PC-9 (cell line): Measurements from ENCODE around the gene LRRC2. TPM values are rescaled to one million over a fixed set of nuclear protein-coding genes. Genes with fewer than 3 reads are reported as not detected.

Experiments used
- BruUV-seq: library from RNA; stranded (reverse); fragments of 400-500 nt; replicated peaks from 2 replicates; lab custom pipeline; 2021; lab: Mats Ljungman, UMichigan
- CTCF ChIA-PET: fragments of 300-600 bp; sonication (Branson Sonifier 250); formaldehyde crosslinking; loops from one replicate; lab custom pipeline; 2022; ENCODE audit warnings: antibody characterized with exemption; lab: Charles Lee
- POLR2A ChIA-PET: fragments of 300-600 bp; sonication (Branson Sonifier 250); formaldehyde crosslinking; loops from one replicate; lab custom pipeline; 2022; ENCODE audit warnings: antibody characterized with exemption; ENCODE audit not compliant: unreplicated experiment; lab: Charles Lee
- DNase-seq, 2 experiments: peaks; one replicate each; pipeline versions ENCODE4 v3.0.0 to v3.0.0-alpha.2; 2015 to 2022; ENCODE audit warnings: mixed read lengths in 1 of 2
- H2AFZ ChIP-seq: fragments of 200-600 bp; sonication (generic); 2 replicates; pipeline ENCODE4 v1.8.1; 2017; ENCODE audit warnings: antibody characterized with exemption
- H3F3A ChIP-seq: fragments of 200-600 bp; sonication (generic); 2 replicates; pipeline ENCODE4 v1.8.1; 2017; ENCODE audit warnings: antibody characterized with exemption, mild to moderate bottlenecking, low read depth; ENCODE audit not compliant: insufficient read depth
- H3K27ac ChIP-seq: fragments of 200-600 bp; sonication (generic); 2 replicates; pipeline ENCODE4 v1.6.1; 2016; ENCODE audit warnings: mixed run types
- H3K27me3 ChIP-seq: fragments of 200-600 bp; sonication (generic); 2 replicates; pipeline ENCODE4 v1.6.1; 2016; ENCODE audit warnings: low read depth, mixed run types; ENCODE audit not compliant: insufficient read depth
- H3K36me3 ChIP-seq: fragments of 200-600 bp; sonication (generic); 2 replicates; pipeline ENCODE4 v1.6.1; 2016; ENCODE audit warnings: low read depth, mixed run types
- H3K4me1 ChIP-seq: fragments of 200-600 bp; sonication (generic); replicated peaks from 2 replicates; pipeline ENCODE4 v1.6.1; 2016; ENCODE audit warnings: mixed run types; ENCODE audit not compliant: insufficient read depth
- H3K4me2 ChIP-seq: fragments of 200-600 bp; sonication (generic); 2 replicates; pipeline ENCODE4 v1.6.1; 2017; ENCODE audit warnings: mixed run types
- H3K4me3 ChIP-seq: fragments of 200-600 bp; sonication (generic); 2 replicates; pipeline ENCODE4 v1.6.1; 2016; ENCODE audit warnings: mixed run types
- H3K79me2 ChIP-seq: fragments of 200-600 bp; sonication (generic); 2 replicates; pipeline ENCODE4 v1.6.1; 2017; ENCODE audit warnings: low read depth, mixed run types
- H3K9me2 ChIP-seq: fragments of 200-600 bp; sonication (generic); 2 replicates; pipeline ENCODE4 v1.8.1; 2017; ENCODE audit warnings: mild to moderate bottlenecking; ENCODE audit not compliant: insufficient read depth
- H3K9me3 ChIP-seq: fragments of 200-600 bp; sonication (generic); 2 replicates; pipeline ENCODE4 v1.8.1; 2016; ENCODE audit warnings: low read depth; ENCODE audit not compliant: insufficient read depth
- H4K20me1 ChIP-seq: fragments of 200-600 bp; sonication (generic); 2 replicates; pipeline ENCODE4 v1.8.1; 2017; ENCODE audit not compliant: insufficient read depth
- CTCF ChIP-seq: fragments of 200-600 bp; sonication (generic); conservative IDR thresholded peaks from 2 replicates; pipeline ENCODE4 v1.6.1; 2017; ENCODE audit warnings: mixed run types, antibody characterized with exemption, mild to moderate bottlenecking, moderate library complexity
- EZH2 ChIP-seq: fragments of 200-600 bp; sonication (generic); IDR thresholded peaks from 2 replicates; pipeline ENCODE4 v1.8.0; 2017; ENCODE audit warnings: antibody characterized with exemption, low read depth
- intact Hi-C: fragments of 100-400 bp; cut with micrococcal nuclease; formaldehyde crosslinking; loops from one replicate; pipeline ENCODE4 v1.10.0; 2022; ENCODE audit not compliant: unreplicated experiment
- total RNA-seq: library from RNA; stranded (reverse); gene quantifications from 2 replicates; pipeline ENCODE4 v1.2.3, GENCODE V29; 2021

Gene LRRC2
- total RNA-seq, 1 experiment from 2014 or later: 0.22 TPM

GRCh38 chr3:46542801-46543201 lies 23.3 kb downstream of the LRRC2 start:
- no peak overlapping the region for H3K4me3 ChIP-seq
- no peak overlapping the region for H3K27ac ChIP-seq
- H4K20me1 ChIP-seq: no peaks in the 10 kb centered on the region
- TF ChIP-seq CTCF (no peak), EZH2 (no peak)
- H3K4me2 ChIP-seq: no peak overlapping the region
- ChIA-PET CTCF (interaction anchor here (0.6 to 1.6 kb wide), 4 partner anchors 10 to 54 kb away, joined by 3 to 8 read pairs (median 4); no protein-coding TSS in a partner anchor), POLR2A (interaction anchor here (0.6 kb wide), 1 partner anchor 434 kb away, joined by 9 read pairs; no protein-coding TSS in a partner anchor)
- H3K9me3 ChIP-seq: no peaks in the 10 kb centered on the region
- intact Hi-C loops: no loop called here
- no peaks in the 10 kb centered on the region for H3K79me2 ChIP-seq
- no TSS peak for BruUV-seq
- no peaks in the 10 kb centered on the region for H3K9me2 ChIP-seq
- no peaks in the 10 kb centered on the region for H3K36me3 ChIP-seq
- peaks cover 12% of the 10 kb centered on the region for H3K4me1 ChIP-seq
- H3F3A ChIP-seq: no peaks in the 10 kb centered on the region
- DNase-seq: no peak
- no peaks in the 10 kb centered on the region for H3K27me3 ChIP-seq
- H2AFZ ChIP-seq: no peak overlapping the region

GRCh38 chr3:46542344-46542743 lies 23.8 kb downstream of the LRRC2 start:
- no peaks in the 10 kb centered on the region for H3K9me2 ChIP-seq
- ChIA-PET POLR2A (interaction anchor here (0.6 kb wide), 1 partner anchor 435 kb away, joined by 9 read pairs; no protein-coding TSS in a partner anchor), CTCF (interaction anchor here (0.6 to 1.6 kb wide), 4 partner anchors 11 to 54 kb away, joined by 3 to 8 read pairs (median 4); no protein-coding TSS in a partner anchor)
- DNase-seq: peak in 1 of 2 experiments; percentile 41
- no peak overlapping the region for H3K4me2 ChIP-seq
- H3K4me1 ChIP-seq: peaks cover 12% of the 10 kb centered on the region
- H3K27me3 ChIP-seq: no peaks in the 10 kb centered on the region
- no peaks in the 10 kb centered on the region for H3K79me2 ChIP-seq
- H3K27ac ChIP-seq: no peak overlapping the region
- TF ChIP-seq CTCF (no peak), EZH2 (no peak)
- H3K4me3 ChIP-seq: no peak overlapping the region
- H3K9me3 ChIP-seq: no peaks in the 10 kb centered on the region
- intact Hi-C loops: no loop called here
- no peak overlapping the region for H2AFZ ChIP-seq
- no peaks in the 10 kb centered on the region for H3F3A ChIP-seq
- no TSS peak for BruUV-seq
- H3K36me3 ChIP-seq: no peaks in the 10 kb centered on the region
- H4K20me1 ChIP-seq: no peaks in the 10 kb centered on the region

DNA sequence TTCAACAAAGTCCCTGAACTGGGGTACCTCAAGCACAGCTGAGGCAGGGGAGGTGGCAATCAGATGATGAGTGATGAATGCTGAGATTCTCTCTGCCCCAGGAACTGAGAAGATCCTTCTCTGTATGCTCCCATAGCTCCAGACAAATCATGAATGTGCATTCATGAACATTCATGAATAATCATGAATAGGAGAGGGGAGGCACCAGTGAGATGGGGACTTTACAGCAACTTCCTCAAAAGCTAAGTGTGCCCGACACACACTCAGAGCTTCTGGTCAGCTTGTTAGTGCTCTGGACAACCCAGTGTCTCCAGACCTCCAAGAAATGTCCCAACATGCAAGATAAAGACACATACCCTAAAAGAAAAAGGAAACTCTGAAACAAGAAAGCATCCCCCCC lies 24.3 kb downstream of the LRRC2 start:
- no peaks in the 10 kb centered on the region for H3K27me3 ChIP-seq
- H3K4me2 ChIP-seq: no peak overlapping the region
- H3K27ac ChIP-seq: no peak overlapping the region
- ChIA-PET POLR2A (interaction anchor here (0.6 kb wide), 1 partner anchor 14 kb away, joined by 5 read pairs; no protein-coding TSS in a partner anchor), CTCF (interaction anchor here (0.6 to 1.6 kb wide), 3 partner anchors 25 to 1440 kb away, joined by 3 to 4 read pairs (median 3); no protein-coding TSS in a partner anchor)
- no peaks in the 10 kb centered on the region for H3K36me3 ChIP-seq
- DNase-seq: no peak
- H2AFZ ChIP-seq: no peak overlapping the region
- no peaks in the 10 kb centered on the region for H3K9me2 ChIP-seq
- no TSS peak for BruUV-seq
- H3F3A ChIP-seq: no peaks in the 10 kb centered on the region
- intact Hi-C loops: no loop called here
- no peak overlapping the region for H3K4me3 ChIP-seq
- H4K20me1 ChIP-seq: no peaks in the 10 kb centered on the region
- H3K4me1 ChIP-seq: peaks cover 12% of the 10 kb centered on the region
- no peaks in the 10 kb centered on the region for H3K79me2 ChIP-seq
- TF ChIP-seq CTCF: no peak
- TF ChIP-seq EZH2: no peak
- H3K9me3 ChIP-seq: no peaks in the 10 kb centered on the region
